Kidney (tissue), 14 donors: ENCODE data around the gene USH2A. TPM values are rescaled to one million over a fixed set of nuclear protein-coding genes. Genes with fewer than 3 reads are reported as not detected.

Experiments used
- DNase-seq, 5 donors: peaks; one replicate each; pipeline ENCODE4 v3.0.0-alpha.2; 2013 to 2020
- FAIRE-seq: peaks from 2 replicates; lab custom pipeline; 2012; peaks lifted over from hg19 to GRCh38; lab: Jason Lieb, UNC
- H3K27ac ChIP-seq, 2 donors: one replicate each; pipeline ENCODE4 v1.7.0; 2013; ENCODE audit warnings: low read depth in 2 of 2, low read length in 2 of 2, inconsistent platforms in 1 of 2
- H3K27me3 ChIP-seq: one replicate; pipeline ENCODE4 v1.7.1; 2013; ENCODE audit warnings: low read length, inconsistent platforms; ENCODE audit not compliant: control insufficient read depth, insufficient read depth
- H3K36me3 ChIP-seq, 3 donors: one replicate each; pipeline versions ENCODE4 v1.7.0 to v1.7.1; 2013; ENCODE audit warnings: low read length in 3 of 3, control low read depth in 1 of 3, inconsistent platforms in 1 of 3; ENCODE audit not compliant: insufficient read depth in 3 of 3, control insufficient read depth in 2 of 3
- H3K4me1 ChIP-seq, 3 donors: one replicate each; pipeline versions ENCODE4 v1.7.0 to v1.7.1; 2013; ENCODE audit warnings: low read length in 3 of 3, inconsistent platforms in 1 of 3, low read depth in 1 of 3; ENCODE audit not compliant: control insufficient read depth in 2 of 3, insufficient read depth in 2 of 3
- H3K4me3 ChIP-seq, 3 donors: one replicate each; pipeline versions ENCODE4 v1.7.0 to v1.8.1; 2013; ENCODE audit warnings: low read length in 3 of 3, control low read depth in 1 of 3, inconsistent platforms in 1 of 3
- H3K9ac ChIP-seq, 3 donors: one replicate each; pipeline versions ENCODE4 v1.7.0 to v1.7.1; 2013; ENCODE audit warnings: low read length in 3 of 3, control low read depth in 1 of 3, inconsistent platforms in 1 of 3
- H3K9me3 ChIP-seq, 3 donors: one replicate each; pipeline versions ENCODE4 v1.7.0 to v1.7.1; 2013; ENCODE audit warnings: low read length in 3 of 3, control low read depth in 1 of 3, inconsistent platforms in 1 of 3; ENCODE audit not compliant: control insufficient read depth in 2 of 3, insufficient read depth in 1 of 3
- intact Hi-C: fragments of 100-400 bp; cut with DNase I; formaldehyde crosslinking; loops from one replicate; pipeline ENCODE4 v1.11.1; 2022
- polyA plus RNA-seq: library from polyadenylated mRNA; stranded (reverse); fragments of 350-450 nt; fragmentation: Illumina TruSeq; extraction: RNeasy Lipid Tissue Mini Kit (QIAGEN cat#74804); gene quantifications from one replicate; pipeline ENCODE4 v1.2.3, GENCODE V29; 2014; ENCODE audit warnings: low read depth, low replicate concordance; ENCODE audit not compliant: insufficient read depth
- total RNA-seq: library from RNA; stranded (reverse); fragmentation: NEBNext Ultra II Directional; extraction: Animal tissue kit (Norgen Biotek cat#: 25700); gene quantifications from one replicate; pipeline ENCODE4 v1.2.1, GENCODE V29; 2021
- TF ChIP-seq, protein P1 (sequence below): IDR thresholded peaks from 3 replicates; pipeline ENCODE4 v1.5.1; 2012; ENCODE audit warnings: mild to moderate bottlenecking, moderate library complexity, borderline replicate concordance; ENCODE audit not compliant: insufficient read depth; ENCODE audit errors: extremely low read depth
- donor health status: control.
- donor health status: control.
- donor health status: control.
- donor health status: control.
- donor health status: control.
- donor health status: DM: yes; HTN: yes; CAD: no.
- donor health status: Normal renal cell carcinoma (clear cell type).

USH2A gene
- total and polyA plus RNA-seq, 2 donors from 2014 or later = 0.06 TPM; not detected in 1

DNA sequence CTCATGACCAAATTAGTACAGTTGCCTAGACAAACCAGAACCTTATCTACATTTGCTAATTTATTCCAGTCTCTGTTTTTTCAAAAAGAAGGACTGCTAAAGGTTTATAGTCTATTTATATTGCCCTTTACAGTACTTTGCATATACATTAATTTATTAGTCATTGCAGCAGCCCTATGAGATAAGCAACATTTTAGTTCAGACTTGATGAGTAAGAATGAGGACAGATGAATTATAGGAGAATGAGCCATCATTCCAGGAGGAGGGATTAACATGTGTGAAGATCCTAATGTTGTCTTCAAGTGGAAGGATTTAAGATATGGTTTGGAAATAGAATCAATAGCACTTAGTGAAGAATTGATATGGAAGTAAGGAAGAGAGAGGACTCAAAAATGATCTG, 703.7 kb downstream of the USH2A start:
- Histone ChIP-seq H3K9me3 (no peaks in the 10 kb centered on the region), H3K27ac (no peak overlapping the region), H3K4me1 (no peaks in the 10 kb centered on the region), H3K9ac (no peak overlapping the region), H3K36me3 (no peaks in the 10 kb centered on the region), H3K4me3 (no peak overlapping the region), H3K27me3 (no peaks in the 10 kb centered on the region)
- TF ChIP-seq, protein P1, sequence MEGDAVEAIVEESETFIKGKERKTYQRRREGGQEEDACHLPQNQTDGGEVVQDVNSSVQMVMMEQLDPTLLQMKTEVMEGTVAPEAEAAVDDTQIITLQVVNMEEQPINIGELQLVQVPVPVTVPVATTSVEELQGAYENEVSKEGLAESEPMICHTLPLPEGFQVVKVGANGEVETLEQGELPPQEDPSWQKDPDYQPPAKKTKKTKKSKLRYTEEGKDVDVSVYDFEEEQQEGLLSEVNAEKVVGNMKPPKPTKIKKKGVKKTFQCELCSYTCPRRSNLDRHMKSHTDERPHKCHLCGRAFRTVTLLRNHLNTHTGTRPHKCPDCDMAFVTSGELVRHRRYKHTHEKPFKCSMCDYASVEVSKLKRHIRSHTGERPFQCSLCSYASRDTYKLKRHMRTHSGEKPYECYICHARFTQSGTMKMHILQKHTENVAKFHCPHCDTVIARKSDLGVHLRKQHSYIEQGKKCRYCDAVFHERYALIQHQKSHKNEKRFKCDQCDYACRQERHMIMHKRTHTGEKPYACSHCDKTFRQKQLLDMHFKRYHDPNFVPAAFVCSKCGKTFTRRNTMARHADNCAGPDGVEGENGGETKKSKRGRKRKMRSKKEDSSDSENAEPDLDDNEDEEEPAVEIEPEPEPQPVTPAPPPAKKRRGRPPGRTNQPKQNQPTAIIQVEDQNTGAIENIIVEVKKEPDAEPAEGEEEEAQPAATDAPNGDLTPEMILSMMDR = no peak
- FAIRE-seq = no peak
- DNase-seq = no peak
- intact Hi-C loops = no loop called here

DNA sequence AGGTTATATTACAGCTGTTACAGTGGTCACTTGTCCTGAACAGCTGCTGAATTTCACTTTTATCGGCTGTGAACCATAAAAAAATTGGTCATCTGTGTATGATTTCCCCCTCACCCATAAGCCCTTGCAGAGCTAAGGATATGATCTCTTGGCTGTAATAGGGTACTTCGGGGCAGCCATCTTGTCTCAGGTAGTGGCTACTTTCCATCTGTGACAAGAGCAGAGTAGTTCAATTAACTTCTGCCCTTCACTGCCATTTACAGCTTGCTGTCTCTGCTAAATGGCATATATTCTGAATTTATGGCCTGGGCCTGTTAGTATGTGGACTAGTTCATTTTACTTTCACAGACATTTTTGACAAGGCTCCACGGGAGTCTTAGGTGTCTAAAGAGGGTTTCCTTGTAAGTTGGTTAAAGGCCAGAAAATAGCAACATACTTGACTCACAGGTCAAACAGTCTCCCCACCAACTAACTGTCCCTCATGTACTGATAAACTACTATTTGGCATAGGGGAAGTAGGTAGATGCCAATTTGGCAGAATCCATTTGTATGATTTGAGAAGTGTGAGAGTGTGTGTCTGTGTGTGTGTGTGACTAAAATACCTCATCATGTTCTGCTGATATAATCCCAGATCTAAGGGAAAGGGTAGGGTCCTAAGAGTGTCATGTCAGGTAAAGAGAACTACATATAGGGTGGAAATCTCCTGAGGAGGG, 704.5 kb downstream of the USH2A start:
- Histone ChIP-seq H3K4me1 (no peaks in the 10 kb centered on the region), H3K27ac (no peak overlapping the region), H3K36me3 (no peaks in the 10 kb centered on the region), H3K27me3 (no peaks in the 10 kb centered on the region), H3K9ac (no peak overlapping the region), H3K9me3 (no peaks in the 10 kb centered on the region), H3K4me3 (no peak overlapping the region)
- DNase-seq (no peak), FAIRE-seq (no peak)
- intact Hi-C loops = no loop called here
- TF ChIP-seq, protein P1 = no peak

GRCh38 chr1:215717677-215718426, 705.4 kb downstream of the USH2A start:
- FAIRE-seq = no peak
- Histone ChIP-seq H3K4me3 (no peak overlapping the region), H3K4me1 (no peaks in the 10 kb centered on the region), H3K36me3 (no peaks in the 10 kb centered on the region), H3K27me3 (no peaks in the 10 kb centered on the region), H3K9me3 (no peaks in the 10 kb centered on the region), H3K9ac (no peak overlapping the region), H3K27ac (no peak overlapping the region)
- intact Hi-C loops = no loop called here
- TF ChIP-seq, protein P1 = no peak
- DNase-seq = no peak
